HEK293 (cell line): ENCODE results near the gene GARIN5A.

Experiments used
- CTCF ChIA-PET: fragments of 350-600 bp; formaldehyde crosslinking; extraction: SDS; loops from one replicate; lab custom pipeline; 2021; ENCODE audit warnings: antibody characterized with exemption; lab: Yijun Ruan, JAX
- POLR2A ChIA-PET: fragments of 300-600 bp; formaldehyde crosslinking; extraction: SDS; loops from one replicate; lab custom pipeline; 2020; ENCODE audit warnings: antibody characterized with exemption, inconsistent platforms; lab: Yijun Ruan, JAX
- H3K27ac ChIP-seq: fragments of 200-500 bp; sonication (Bioruptor generic); 2 replicates; pipeline ENCODE4 v1.5.1; 2014; ENCODE audit warnings: low read depth, low read length, control low read depth, inconsistent platforms; ENCODE audit errors: extremely low read depth
- H3K36me3 ChIP-seq, 2 experiments: fragments of 200-500 bp in 1 of 2; sonication (Bioruptor generic) in 1 of 2; 1 replicate in 1 of 2; 2 replicates in 1 of 2; pipeline ENCODE4 v1.5.1; 2014 to 2017; ENCODE audit warnings: inconsistent platforms in 2 of 2, low read length in 2 of 2; ENCODE audit not compliant: control insufficient read depth in 2 of 2, insufficient read depth in 1 of 2
- H3K4me1 ChIP-seq: fragments of 200-500 bp; sonication (Bioruptor generic); 2 replicates; pipeline ENCODE4 v1.5.1; 2014; ENCODE audit warnings: mild to moderate bottlenecking, low read length, inconsistent platforms; ENCODE audit not compliant: control insufficient read depth, insufficient read depth
- H3K4me3 ChIP-seq: 2 replicates; pipeline ENCODE4 v1.5.1; 2011; ENCODE audit warnings: low read depth, mild to moderate bottlenecking, control low read depth, low read length, moderate library complexity
- H3K9me3 ChIP-seq: fragments of 200-500 bp; sonication (Bioruptor generic); 2 replicates; pipeline ENCODE4 v1.5.1; 2014; ENCODE audit warnings: low read depth, low read length, inconsistent platforms; ENCODE audit not compliant: control insufficient read depth, insufficient read depth
- HOXA7 ChIP-seq: sonication (generic); formaldehyde crosslinking; IDR thresholded peaks from 2 replicates; pipeline ENCODE4 v1.8.1; 2022; ENCODE audit warnings: missing genetic modification reagents, borderline replicate concordance
- MZF1 ChIP-seq: fragments of 450-650 bp; formaldehyde crosslinking; IDR thresholded peaks from 2 replicates; pipeline ENCODE4 v1.5.1; 2017; ENCODE audit warnings: missing biosample characterization, missing genetic modification characterization, borderline replicate concordance
- SP2 ChIP-seq: fragments of 450-650 bp; formaldehyde crosslinking; IDR thresholded peaks from 2 replicates; pipeline ENCODE4 v1.5.1; 2016; ENCODE audit warnings: missing biosample characterization, missing genetic modification characterization
- ZBTB11 ChIP-seq: fragments of 450-650 bp; formaldehyde crosslinking; conservative IDR thresholded peaks from 2 replicates; pipeline ENCODE4 v1.5.1; 2016; ENCODE audit warnings: low read depth, missing biosample characterization, missing genetic modification characterization
- ZBTB48 ChIP-seq: fragments of 450-650 bp; formaldehyde crosslinking; IDR thresholded peaks from 2 replicates; pipeline ENCODE4 v1.5.1; 2016; ENCODE audit warnings: missing biosample characterization, missing genetic modification characterization
- ZFP3 ChIP-seq: fragments of 450-650 bp; formaldehyde crosslinking; IDR thresholded peaks from 2 replicates; pipeline ENCODE4 v1.5.1; 2016; ENCODE audit warnings: low read depth, missing biosample characterization, missing genetic modification characterization
- ZNF146 ChIP-seq: fragments of 450-650 bp; formaldehyde crosslinking; IDR thresholded peaks from 2 replicates; pipeline ENCODE4 v1.5.1; 2016; ENCODE audit warnings: missing biosample characterization, missing genetic modification characterization
- ZNF157 ChIP-seq: fragments of 450-650 bp; formaldehyde crosslinking; IDR thresholded peaks from 2 replicates; pipeline ENCODE4 v1.5.1; 2016; ENCODE audit warnings: missing biosample characterization, missing genetic modification characterization
- ZNF2 ChIP-seq: fragments of 450-650 bp; formaldehyde crosslinking; IDR thresholded peaks from 2 replicates; pipeline ENCODE4 v1.5.1; 2016; ENCODE audit warnings: missing biosample characterization, missing genetic modification characterization
- ZNF362 ChIP-seq: fragments of 450-650 bp; formaldehyde crosslinking; IDR thresholded peaks from 2 replicates; pipeline ENCODE4 v1.5.1; 2016; ENCODE audit warnings: missing biosample characterization, missing genetic modification characterization
- ZNF561 ChIP-seq: fragments of 450-650 bp; IDR thresholded peaks from 2 replicates; pipeline ENCODE4 v1.5.1; 2018; ENCODE audit warnings: missing biosample characterization, missing genetic modification characterization, borderline replicate concordance
- ZNF571 ChIP-seq: fragments of 450-650 bp; formaldehyde crosslinking; IDR thresholded peaks from 2 replicates; pipeline ENCODE4 v1.5.0; 2017; ENCODE audit warnings: missing biosample characterization, missing genetic modification characterization
- ZNF596 ChIP-seq: fragments of 450-650 bp; IDR thresholded peaks from 2 replicates; pipeline ENCODE4 v1.5.0; 2018; ENCODE audit warnings: missing biosample characterization, mild to moderate bottlenecking, missing genetic modification characterization, moderate library complexity
- ZNF664 ChIP-seq: fragments of 450-650 bp; formaldehyde crosslinking; IDR thresholded peaks from 2 replicates; pipeline ENCODE4 v1.5.1; 2016; ENCODE audit warnings: missing biosample characterization, missing genetic modification characterization
- ZNF670 ChIP-seq: fragments of 450-650 bp; formaldehyde crosslinking; IDR thresholded peaks from 2 replicates; pipeline ENCODE4 v1.5.1; 2016; ENCODE audit warnings: missing biosample characterization, missing genetic modification characterization, low read depth
- ZNF701 ChIP-seq: fragments of 450-650 bp; formaldehyde crosslinking; IDR thresholded peaks from 2 replicates; pipeline ENCODE4 v1.5.1; 2016; ENCODE audit warnings: missing biosample characterization, missing genetic modification characterization
- ZNF843 ChIP-seq: fragments of 450-650 bp; formaldehyde crosslinking; IDR thresholded peaks from 2 replicates; pipeline ENCODE4 v1.5.1; 2016; ENCODE audit warnings: missing biosample characterization, missing genetic modification characterization
- ZSCAN16 ChIP-seq: fragments of 450-650 bp; formaldehyde crosslinking; IDR thresholded peaks from 2 replicates; pipeline ENCODE4 v1.5.1; 2016; ENCODE audit warnings: missing biosample characterization, missing genetic modification characterization
- ZSCAN23 ChIP-seq: fragments of 450-650 bp; formaldehyde crosslinking; IDR thresholded peaks from 2 replicates; pipeline ENCODE4 v1.5.1; 2016; ENCODE audit warnings: missing biosample characterization, missing genetic modification characterization

GARIN5A gene

GRCh38 chr19:50478901-50479715, 2.5 kb upstream of the GARIN5A start (continued):
- TF ChIP-seq ZNF596 (no peak), SP2 (tag by site-specific recombination) (no peak), ZNF2 (tag by site-specific recombination) (0 out of 2 replicates have a peak, but pooled peaks have one; percentile 40), HOXA7 (CRISPR knock-in tag) (no peak), ZBTB11 (tag by site-specific recombination) (0 out of 2 replicates have a peak, but pooled peaks have one; percentile 11), ZNF664 (tag by site-specific recombination) (0 out of 2 replicates have a peak, but pooled peaks have one; percentile 35), MZF1 (tag by site-specific recombination) (no peak), ZSCAN16 (no peak), ZNF843 (tag by site-specific recombination) (no peak), ZNF561 (tag by site-specific recombination) (0 out of 2 replicates have a peak, but pooled peaks have one; percentile 28), ZNF362 (no peak), ZNF157 (tag by site-specific recombination) (no peak), ZNF701 (tag by site-specific recombination) (no peak), ZNF571 (no peak), ZNF146 (no peak), ZSCAN23 (tag by site-specific recombination) (no peak)

GRCh38 chr19:50477751-50478515, 1.3 kb upstream of the GARIN5A start:
- ChIA-PET POLR2A (interaction anchor here (0.6 to 1.7 kb wide), 2 partner anchors 12 to 94 kb away, joined by 3 to 6 read pairs; partner anchors contain the start of gene POLD1), CTCF (interaction anchor here (0.7 to 2.2 kb wide), 9 partner anchors 9 to 121 kb away, joined by 3 to 14 read pairs (median 3); no protein-coding TSS in a partner anchor)
- Histone ChIP-seq H3K27ac (no peak overlapping the region), H3K36me3 (peaks cover 9 to 47% of the 10 kb centered on the region in 2 experiments; a peak in 2 of 3 replicates), H3K9me3 (no peaks in the 10 kb centered on the region), H3K4me1 (peaks cover 7% of the 10 kb centered on the region; the same call in 1 of the 2 replicates), H3K4me3 (no peak overlapping the region)
- no peak for TF ChIP-seq ZSCAN23 (tag by site-specific recombination)
- no peak for TF ChIP-seq ZNF670 (tag by site-specific recombination)
- TF ChIP-seq ZBTB48 (tag by site-specific recombination): no peak
- no peak for TF ChIP-seq ZFP3
